ENCODE results near the gene FAM111B.
A peak's percentile ranks its signal among the peaks of the same experiment; 100 is the strongest.
"Not testable (repeated sequence)": the region's sequence is repeated elsewhere in the genome, so short reads cannot be mapped to it uniquely, and the experiment has no call there.

The FAM111B gene

DNA sequence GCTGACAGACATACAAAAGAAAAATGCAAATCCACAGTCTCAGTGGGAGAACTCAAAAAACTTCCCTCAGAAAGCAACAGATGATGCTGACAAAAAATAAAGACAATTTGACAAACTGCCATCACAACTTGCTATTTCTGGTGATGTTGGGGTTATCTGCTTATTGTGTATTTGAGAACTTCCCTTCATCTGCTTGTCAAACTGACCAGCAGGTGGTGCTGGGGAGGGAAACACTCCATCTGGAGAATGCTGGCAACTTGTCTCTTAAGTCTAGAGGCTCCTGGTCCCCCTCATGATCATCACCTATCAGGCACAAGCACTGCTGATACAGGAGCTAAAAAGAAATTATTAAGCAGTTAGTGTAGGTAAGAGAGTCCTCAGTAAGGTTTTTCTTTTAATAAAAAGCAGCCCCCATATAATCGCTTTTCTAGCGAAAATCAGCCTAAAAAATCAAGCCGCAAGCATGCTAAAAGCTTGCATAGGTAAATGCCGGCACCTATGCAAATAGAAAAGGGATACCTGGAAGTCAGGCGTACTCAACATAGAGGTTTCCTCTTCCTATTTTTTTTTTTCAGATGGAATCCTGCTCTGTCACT is 9.8 kb upstream of the FAM111B start:
- TF ChIP-seq, protein P1, sequence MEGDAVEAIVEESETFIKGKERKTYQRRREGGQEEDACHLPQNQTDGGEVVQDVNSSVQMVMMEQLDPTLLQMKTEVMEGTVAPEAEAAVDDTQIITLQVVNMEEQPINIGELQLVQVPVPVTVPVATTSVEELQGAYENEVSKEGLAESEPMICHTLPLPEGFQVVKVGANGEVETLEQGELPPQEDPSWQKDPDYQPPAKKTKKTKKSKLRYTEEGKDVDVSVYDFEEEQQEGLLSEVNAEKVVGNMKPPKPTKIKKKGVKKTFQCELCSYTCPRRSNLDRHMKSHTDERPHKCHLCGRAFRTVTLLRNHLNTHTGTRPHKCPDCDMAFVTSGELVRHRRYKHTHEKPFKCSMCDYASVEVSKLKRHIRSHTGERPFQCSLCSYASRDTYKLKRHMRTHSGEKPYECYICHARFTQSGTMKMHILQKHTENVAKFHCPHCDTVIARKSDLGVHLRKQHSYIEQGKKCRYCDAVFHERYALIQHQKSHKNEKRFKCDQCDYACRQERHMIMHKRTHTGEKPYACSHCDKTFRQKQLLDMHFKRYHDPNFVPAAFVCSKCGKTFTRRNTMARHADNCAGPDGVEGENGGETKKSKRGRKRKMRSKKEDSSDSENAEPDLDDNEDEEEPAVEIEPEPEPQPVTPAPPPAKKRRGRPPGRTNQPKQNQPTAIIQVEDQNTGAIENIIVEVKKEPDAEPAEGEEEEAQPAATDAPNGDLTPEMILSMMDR (IDR thresholded peaks at IDR 0.05; ENCODE audit: low read depth, low read length, missing control alignments), result peak; percentile 77
- no peak overlapping the region for H3K4me3 ChIP-seq (ENCODE audit: low read depth, low read length)
- in situ Hi-C loops (cut with HindIII; ENCODE audit: low sequenced_read_pairs), result no loop called here
- DNase-seq (ENCODE audit: low read depth), result peak; percentile 35

DNA sequence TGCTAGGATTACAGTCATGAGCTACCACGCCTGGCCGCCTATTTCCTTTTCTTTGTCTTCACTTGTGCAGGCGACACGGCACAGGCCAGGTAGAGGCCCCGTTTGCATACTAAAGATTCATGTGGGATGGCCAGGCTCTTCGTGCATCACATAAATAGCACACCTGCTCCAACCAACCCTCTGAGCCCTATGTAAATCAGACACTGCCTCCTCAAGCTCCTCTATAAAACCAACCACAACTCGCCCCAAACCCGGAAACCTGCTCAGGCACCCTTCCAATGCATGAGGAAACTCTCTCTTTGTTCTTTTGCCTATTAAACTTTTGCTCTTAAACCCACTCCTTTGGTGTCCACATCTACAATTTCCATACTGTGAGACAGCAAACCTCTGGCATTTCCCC is 9.1 kb upstream of the FAM111B start:
- DNase-seq (ENCODE audit: low read depth); in situ Hi-C loops (cut with HindIII; ENCODE audit: low sequenced_read_pairs); H3K4me3 ChIP-seq (ENCODE audit: low read depth, low read length): not testable (repeated sequence)

DNA sequence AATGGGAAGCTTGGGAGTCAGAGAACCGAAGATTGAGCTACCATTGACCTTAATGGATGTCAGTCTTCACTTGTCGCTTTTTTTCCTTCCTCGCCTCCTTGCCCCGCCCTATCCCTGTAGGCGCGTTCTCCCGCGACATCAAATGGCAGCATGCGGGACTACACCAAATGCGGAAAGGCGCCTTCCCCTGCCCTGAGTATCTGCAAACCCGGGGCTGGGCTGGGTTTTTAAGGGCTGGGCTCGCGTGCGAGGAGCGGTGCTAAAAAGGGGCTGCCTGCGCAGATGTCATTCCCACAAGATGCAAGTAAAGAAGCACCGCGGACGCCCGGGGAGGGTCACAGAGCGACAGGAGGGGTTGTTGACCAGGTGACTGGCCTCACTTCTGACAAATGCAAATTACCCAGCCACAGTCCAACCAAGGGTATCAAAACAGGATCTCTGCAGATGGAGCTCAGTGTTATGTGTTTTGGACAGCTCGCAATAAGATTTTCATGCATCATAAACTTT is 4.7 kb upstream of the FAM111B start:
- TF ChIP-seq, protein P1 (IDR thresholded peaks at IDR 0.05; ENCODE audit: low read depth, low read length, missing control alignments), result peak; percentile 39
- H3K4me3 ChIP-seq (ENCODE audit: low read depth, low read length), result peak overlapping the region; percentile 32
- in situ Hi-C loops (cut with HindIII; ENCODE audit: low sequenced_read_pairs), result no loop called here
- no peak for DNase-seq (ENCODE audit: low read depth)

DNA sequence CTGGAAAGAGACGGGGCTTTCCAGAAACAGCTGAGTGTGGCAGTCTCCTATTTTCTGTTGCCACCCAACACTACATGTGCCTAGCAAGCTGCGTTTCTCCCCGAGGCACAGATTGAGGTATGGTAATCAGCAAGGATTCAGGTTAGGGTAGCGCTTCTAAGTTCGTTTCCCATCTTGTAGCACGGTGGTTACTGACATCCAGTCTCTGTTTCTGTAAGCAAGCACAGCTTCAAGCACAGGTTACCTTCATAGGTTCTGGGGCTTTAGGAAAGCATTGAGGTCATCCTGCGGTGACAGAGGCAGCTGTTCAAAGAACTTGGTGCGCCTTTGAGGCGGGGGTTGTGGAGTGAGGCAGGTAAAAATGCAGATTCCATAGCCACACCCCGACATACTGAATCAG is 684 bp downstream of the FAM111B start:
- in situ Hi-C loops (cut with HindIII; ENCODE audit: low sequenced_read_pairs), result not testable (repeated sequence)

DNA sequence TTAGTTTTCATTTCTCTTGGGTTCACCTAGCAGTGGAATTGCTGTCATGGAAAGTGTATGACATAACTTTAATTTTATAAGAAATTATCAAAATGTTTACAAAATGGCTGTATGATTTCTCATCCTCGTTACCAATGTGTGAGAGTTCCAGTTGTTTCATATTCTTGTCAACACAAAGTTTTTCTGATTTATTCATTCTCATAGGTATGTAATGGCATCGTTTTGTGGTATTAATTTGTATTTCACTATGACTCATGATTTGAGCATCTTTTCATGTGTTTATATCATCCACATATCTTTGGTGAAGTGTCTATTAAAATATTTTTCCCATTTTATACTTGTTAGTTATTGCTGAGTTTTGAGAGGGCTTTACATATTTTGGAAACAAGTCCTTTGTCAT is 5.5 kb downstream of the FAM111B start:
- in situ Hi-C loops (cut with HindIII; ENCODE audit: low sequenced_read_pairs), result no loop called here
- no peak for DNase-seq (ENCODE audit: low read depth)
- H3K4me3 ChIP-seq (ENCODE audit: low read depth, low read length), result no peak overlapping the region
- TF ChIP-seq, protein P1 (IDR thresholded peaks at IDR 0.05; ENCODE audit: low read depth, low read length, missing control alignments), result no peak

More for the DNA sequence above, 684 bp downstream of the FAM111B start:
- peak overlapping the region; percentile 57 for H3K4me3 ChIP-seq (ENCODE audit: low read depth, low read length)
- not testable (repeated sequence) for DNase-seq (ENCODE audit: low read depth)

DNA sequence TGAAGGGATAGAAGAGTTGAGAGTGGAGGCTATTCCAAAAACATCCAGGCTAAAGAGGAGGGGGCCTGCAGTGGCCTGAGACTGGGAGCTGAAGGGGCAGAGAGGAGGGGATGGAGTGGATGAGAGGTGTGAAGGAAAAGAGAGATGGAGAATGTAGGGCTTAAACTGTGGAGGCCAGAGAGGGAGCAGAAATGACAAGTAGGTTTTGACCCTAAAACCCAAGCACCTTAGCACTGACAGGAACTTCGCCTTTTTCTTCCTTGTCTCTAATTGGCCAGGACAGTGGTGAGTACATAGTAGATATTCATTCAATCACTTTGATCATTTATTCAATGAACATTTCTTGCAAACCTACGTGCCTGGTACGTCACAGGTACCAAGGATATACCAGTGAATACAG is 7.3 kb downstream of the FAM111B start:
- no peak overlapping the region for H3K4me3 ChIP-seq (ENCODE audit: low read depth, low read length)
- in situ Hi-C loops (cut with HindIII; ENCODE audit: low sequenced_read_pairs), result no loop called here
- TF ChIP-seq, protein P1 (IDR thresholded peaks at IDR 0.05; ENCODE audit: low read depth, low read length, missing control alignments), result no peak
- DNase-seq (ENCODE audit: low read depth), result no peak

DNA sequence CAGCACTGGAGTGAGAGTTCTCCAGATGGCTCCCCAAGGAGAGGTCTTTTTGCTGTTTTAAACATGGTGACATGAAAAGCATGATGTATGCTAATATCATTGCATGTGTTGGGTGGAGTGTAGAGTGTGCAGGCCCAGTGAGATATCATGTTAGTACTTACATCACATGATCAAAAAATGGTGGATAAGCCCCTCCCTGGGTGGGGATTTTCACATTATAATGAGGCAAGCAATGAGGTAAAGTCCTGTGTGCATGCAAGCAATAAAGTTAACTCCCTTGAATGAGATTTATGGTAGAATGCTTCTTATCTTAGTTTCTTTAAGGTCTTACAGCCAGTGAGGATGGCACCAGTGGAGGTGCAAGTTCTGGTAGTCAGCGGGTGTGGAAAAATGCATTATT is 8.5 kb downstream of the FAM111B start:
- H3K4me3 ChIP-seq (ENCODE audit: low read depth, low read length), result no peak overlapping the region
- TF ChIP-seq, protein P1 (IDR thresholded peaks at IDR 0.05; ENCODE audit: low read depth, low read length, missing control alignments), result no peak
- in situ Hi-C loops (cut with HindIII; ENCODE audit: low sequenced_read_pairs), result no loop called here
- DNase-seq (ENCODE audit: low read depth), result no peak

DNA sequence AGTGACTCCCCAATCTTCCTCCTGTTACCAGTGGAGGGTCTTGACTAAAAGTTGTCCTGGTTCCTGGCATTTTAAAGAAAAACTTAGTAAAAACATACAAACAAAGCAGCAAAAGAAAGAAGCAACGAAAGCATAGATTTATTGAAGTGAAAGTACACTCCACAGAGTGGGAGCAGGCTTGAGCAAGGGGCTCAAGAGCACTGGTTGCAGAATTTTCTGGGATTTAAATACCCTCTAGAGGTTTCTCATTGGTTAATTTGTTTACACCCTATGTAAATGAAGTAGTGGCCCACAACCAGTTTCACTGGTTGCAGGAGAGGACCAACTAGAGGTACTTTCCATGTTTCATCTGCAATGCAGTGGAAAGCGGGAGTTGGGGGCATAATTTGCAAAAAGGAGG is 10.7 kb downstream of the FAM111B start:
- no peak overlapping the region for H3K4me3 ChIP-seq (ENCODE audit: low read depth, low read length)
- no peak for DNase-seq (ENCODE audit: low read depth)
- TF ChIP-seq, protein P1 (IDR thresholded peaks at IDR 0.05; ENCODE audit: low read depth, low read length, missing control alignments), result no peak
- in situ Hi-C loops (cut with HindIII; ENCODE audit: low sequenced_read_pairs), result no loop called here
